SKM-1 treated with dmso at 0.1 percent for 144 hours (cell line): Measurements from ENCODE around the gene SENP1.

Experiments used
- DNase-seq: peaks from one replicate; lab custom pipeline; 2025; ENCODE audit not compliant: unreplicated experiment; lab: John Stamatoyannopoulos, UW

SENP1 gene

DNA sequence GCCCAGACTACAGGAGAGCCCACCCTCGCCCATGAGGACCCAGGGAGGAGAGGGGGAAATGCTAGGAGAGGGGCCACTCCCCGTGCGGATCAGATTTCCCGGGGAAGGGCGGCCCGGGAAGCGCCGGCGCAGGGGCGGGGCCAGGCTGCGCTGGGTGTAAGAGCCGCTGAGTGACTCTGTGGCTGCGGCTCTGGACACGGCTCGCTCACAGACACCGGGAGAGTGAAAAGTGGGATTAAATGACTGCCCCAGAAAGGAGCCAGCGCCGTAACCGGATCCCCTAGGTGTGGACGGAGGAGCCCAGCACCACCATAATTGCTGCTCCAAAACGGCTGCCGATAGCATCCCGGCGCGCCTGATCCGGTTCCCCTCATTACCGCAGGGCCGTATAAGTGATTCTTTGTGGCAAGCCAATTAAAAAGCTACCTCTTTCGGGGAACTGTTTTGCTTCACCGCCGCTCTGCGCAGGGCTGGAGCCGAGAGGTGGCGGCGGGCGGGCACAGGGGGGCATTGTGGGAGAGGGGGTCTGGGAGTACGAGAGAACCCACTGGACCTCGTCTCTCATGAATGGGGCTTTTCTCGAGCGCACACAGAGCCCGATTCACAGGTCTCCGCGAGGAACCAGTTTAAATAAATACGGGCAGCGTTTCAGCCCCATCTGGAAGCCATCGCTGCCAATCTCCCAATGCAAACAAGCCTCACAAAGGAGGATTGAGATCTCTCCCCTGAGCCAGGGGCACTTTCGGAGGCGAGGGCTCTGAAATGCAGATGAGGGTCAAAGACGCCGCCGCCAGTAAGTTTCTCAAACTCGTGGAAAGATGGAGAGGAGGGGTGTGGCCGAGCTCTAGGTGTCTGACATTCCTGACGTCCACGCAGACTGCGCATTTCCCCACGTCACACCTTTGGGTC lies 104.1 kb downstream of the SENP1 start:
- DNase-seq: no peak

DNA sequence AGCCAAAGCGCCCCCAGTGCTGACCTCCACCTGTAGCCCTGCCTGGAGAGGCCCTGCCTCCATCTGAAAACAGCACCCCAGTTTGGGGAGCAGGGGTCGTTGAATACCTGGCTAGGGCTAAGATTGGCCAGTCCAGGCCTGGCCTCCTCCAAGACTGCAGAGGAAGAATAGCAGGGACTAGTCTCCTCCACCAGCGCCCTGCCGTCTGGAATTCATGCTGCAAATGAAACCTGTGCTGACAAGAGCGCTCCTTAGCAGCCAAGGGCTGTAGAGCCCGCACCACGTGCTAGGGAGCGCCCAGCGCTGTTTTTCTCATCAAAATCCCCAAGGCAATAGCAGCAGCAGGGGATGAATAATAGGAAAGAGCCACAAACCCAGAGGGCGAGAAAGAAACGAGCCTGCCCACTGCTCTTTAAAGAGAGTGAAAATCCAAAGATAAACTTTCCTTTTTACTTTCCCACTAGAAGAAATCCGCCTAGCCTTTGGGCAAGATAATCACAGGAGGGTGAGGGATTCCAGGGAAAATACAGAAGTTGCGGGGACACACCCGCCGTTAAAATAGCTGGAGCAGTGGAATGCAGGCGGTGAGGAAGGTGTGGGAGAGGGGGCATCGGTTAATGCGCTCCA lies 104.9 kb downstream of the SENP1 start:
- DNase-seq: no peak

- no peak for DNase-seq
Measured at GRCh38 chr12:47999816-48000215, 106.1 kb downstream of the SENP1 start.

GRCh38 chr12:47997321-47997720 lies 108.6 kb downstream of the SENP1 start:
- no peak for DNase-seq

DNA sequence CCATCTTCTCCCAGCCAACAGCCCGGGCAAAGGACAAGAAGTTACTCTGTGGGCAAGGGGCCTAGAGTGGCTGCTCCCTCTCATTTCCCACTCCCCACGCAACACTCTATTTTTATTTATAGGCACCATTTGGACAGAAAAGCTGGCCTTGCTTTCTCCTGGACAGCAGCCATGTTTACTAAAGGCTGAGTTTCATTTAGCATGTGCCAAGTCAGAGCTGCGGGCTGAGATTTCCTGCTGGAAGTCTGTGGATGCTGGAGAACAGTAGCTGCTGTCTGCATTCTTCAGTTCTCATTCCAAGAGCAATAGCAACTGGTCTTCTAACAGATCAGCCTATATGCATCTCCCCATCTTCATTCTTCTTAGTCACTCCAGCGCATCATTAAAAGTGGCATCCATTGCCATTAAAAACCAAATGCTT lies 109.9 kb downstream of the SENP1 start:
- no peak for DNase-seq

DNA sequence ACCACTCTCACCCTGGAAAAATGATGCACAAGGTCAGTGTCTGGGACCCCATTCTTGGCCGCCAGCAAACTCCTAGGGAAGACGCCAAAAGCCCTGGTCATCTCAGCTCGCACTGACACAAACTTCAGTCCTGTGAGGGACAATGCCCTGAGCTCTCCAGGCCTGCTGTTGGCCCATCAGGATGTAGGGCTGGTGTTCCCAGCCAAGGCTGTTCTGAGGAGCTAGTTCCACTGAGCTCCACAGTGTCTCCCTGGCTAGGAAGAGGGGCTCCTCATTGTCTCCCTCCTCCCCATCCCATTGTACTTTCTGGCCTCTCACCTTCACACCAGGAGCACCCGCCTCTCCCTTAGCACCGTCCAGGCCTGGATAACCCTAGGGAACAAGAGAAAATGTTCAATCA lies 112.4 kb downstream of the SENP1 start:
- DNase-seq: no peak
